Natural killer cell (primary cell): ENCODE results near the gene KIF12. TPM values are rescaled to one million over a fixed set of nuclear protein-coding genes. Genes with fewer than 3 reads are reported as not detected.

Experiments used
- ATAC-seq, 3 donors: fragments of 150-1000 bp in 2 of 3; fragments of 200-7000 bp in 1 of 3; cut with Tn5 transposase; 1 replicate in 1 of 3; 2 replicates in 2 of 3; pipeline ENCODE4 v1.10.0; 2021; ENCODE audit warnings: mild to moderate bottlenecking in 2 of 3, moderate library complexity in 2 of 3
- DNase-seq, 2 donors: peaks; one replicate each; pipeline versions ENCODE4 v3.0.0 to v3.0.0-alpha.2; 2013 to 2021; ENCODE audit warnings: mixed read lengths in 1 of 2
- H3K27ac ChIP-seq: one replicate; pipeline ENCODE4 v1.5.1; 2013; ENCODE audit warnings: mild to moderate bottlenecking, low read length
- H3K27me3 ChIP-seq: one replicate; pipeline ENCODE4 v1.6.1; 2013; ENCODE audit warnings: low read length; ENCODE audit not compliant: control insufficient read depth, insufficient read depth
- H3K36me3 ChIP-seq: one replicate; pipeline ENCODE4 v1.6.1; 2013; ENCODE audit warnings: low read length; ENCODE audit not compliant: control insufficient read depth, insufficient read depth
- H3K4me1 ChIP-seq: one replicate; pipeline ENCODE4 v1.6.1; 2013; ENCODE audit warnings: low read length; ENCODE audit not compliant: control insufficient read depth, insufficient read depth
- H3K4me3 ChIP-seq: one replicate; pipeline ENCODE4 v1.5.1; 2013; ENCODE audit warnings: low read length
- H3K9me3 ChIP-seq: one replicate; pipeline ENCODE4 v1.6.1; 2013; ENCODE audit warnings: low read length; ENCODE audit not compliant: control insufficient read depth, insufficient read depth
- H3K27ac Mint-ChIP-seq, 2 donors: one replicate each; pipeline ENCODE4 v1.8.0; 2022; ENCODE audit warnings: mild to moderate bottlenecking in 2 of 2, mixed read lengths in 2 of 2, moderate library complexity in 1 of 2
- H3K27me3 Mint-ChIP-seq, 2 donors: one replicate each; pipeline ENCODE4 v1.8.0; 2022; ENCODE audit warnings: low read depth in 2 of 2, mixed read lengths in 2 of 2
- H3K36me3 Mint-ChIP-seq: one replicate; pipeline ENCODE4 v1.8.0; 2022; ENCODE audit warnings: mixed read lengths
- H3K4me1 Mint-ChIP-seq, 2 donors: one replicate each; pipeline ENCODE4 v1.8.0; 2022; ENCODE audit warnings: mixed read lengths in 2 of 2
- H3K4me3 Mint-ChIP-seq: one replicate; pipeline ENCODE4 v1.8.0; 2022; ENCODE audit warnings: mild to moderate bottlenecking, moderate library complexity, mixed read lengths
- H3K9me3 Mint-ChIP-seq, 2 donors: one replicate each; pipeline ENCODE4 v1.8.0; 2022; ENCODE audit warnings: mixed read lengths in 2 of 2
- CTCF ChIP-seq: fragments of 200-600 bp; IDR thresholded peaks from one replicate; pipeline ENCODE4 v1.8.0; 2022; ENCODE audit warnings: antibody characterized with exemption
- WGBS: methylation state at CpG from one replicate; pipeline ENCODE4 v1.1.7; 2013; ENCODE audit warnings: missing lambda C conversion rate; ENCODE audit not compliant: insufficient coverage; 5-methylcytosine and 5-hydroxymethylcytosine counted together
- intact Hi-C: fragments of 100-400 bp; cut with micrococcal nuclease; formaldehyde crosslinking; loops from one replicate; pipeline ENCODE4 v1.14.2; 2022
- total RNA-seq, 4 donors: library from RNA; stranded (reverse); fragments of 120-200 nt in 1 of 4; gene quantifications; one replicate each; pipeline versions ENCODE4 v1.2.3 to v1.2.4, GENCODE V29; 2013 to 2022

KIF12 gene
- total RNA-seq, 3 donors from 2014 or later (not counting 1 experiment from before 2014, with no cell fraction given), result not detected

- Histone ChIP-seq H3K27ac (no peak overlapping the region), H3K4me3 (no peak overlapping the region), H3K9me3 (no peaks in the 10 kb centered on the region), H3K4me1 (no peaks in the 10 kb centered on the region), H3K27me3 (no peaks in the 10 kb centered on the region), H3K36me3 (no peaks in the 10 kb centered on the region)
- TF ChIP-seq CTCF, result no peak
- no peak overlapping the region for H3K4me3 Mint-ChIP-seq
- H3K27me3 Mint-ChIP-seq, result peaks cover 15 to 24% of the 10 kb centered on the region in 2 donors
- no peaks in the 10 kb centered on the region for H3K9me3 Mint-ChIP-seq
- intact Hi-C loops, result no loop called here
- H3K36me3 Mint-ChIP-seq, result no peaks in the 10 kb centered on the region
- H3K27ac Mint-ChIP-seq, result no peak overlapping the region
- ATAC-seq (no peak), DNase-seq (no peak)
- WGBS, result 82% methylated on average over 7 of the region's 8 CpGs
- H3K4me1 Mint-ChIP-seq, result peaks cover 0 to 5% of the 10 kb centered on the region in 2 donors
These were observed 39.9 kb downstream of the KIF12 start for GRCh38 chr9:114059047-114059803.

GRCh38 chr9:114058688-114059046 is 40.4 kb downstream of the KIF12 start:
- Histone ChIP-seq H3K4me3 (no peak overlapping the region), H3K9me3 (no peaks in the 10 kb centered on the region), H3K27me3 (no peaks in the 10 kb centered on the region), H3K4me1 (no peaks in the 10 kb centered on the region), H3K36me3 (no peaks in the 10 kb centered on the region), H3K27ac (no peak overlapping the region)
- Mint-ChIP-seq H3K9me3 (no peaks in the 10 kb centered on the region), H3K4me1 (peaks cover 0 to 5% of the 10 kb centered on the region in 2 donors), H3K27ac (no peak overlapping the region), H3K36me3 (no peaks in the 10 kb centered on the region), H3K27me3 (peaks cover 13 to 20% of the 10 kb centered on the region in 2 donors), H3K4me3 (no peak overlapping the region)
- no peak for ATAC-seq
- intact Hi-C loops, result no loop called here
- TF ChIP-seq CTCF, result no peak
- DNase-seq, result no peak
- WGBS, result 62% methylated on average over 3 of the region's 4 CpGs

GRCh38 chr9:114057161-114057885 is 41.8 kb downstream of the KIF12 start:
- no peaks in the 10 kb centered on the region for H3K36me3 ChIP-seq
- peaks cover 3 to 6% of the 10 kb centered on the region in 2 donors for H3K27me3 Mint-ChIP-seq
- no peak overlapping the region for H3K4me3 ChIP-seq
- WGBS, result 91% methylated on average over 7 of the region's 7 CpGs
- DNase-seq (no peak), ATAC-seq (no peak)
- intact Hi-C loops, result no loop called here
- no peaks in the 10 kb centered on the region for H3K9me3 ChIP-seq
- TF ChIP-seq CTCF, result no peak
- H3K4me3 Mint-ChIP-seq, result no peak overlapping the region
- H3K4me1 ChIP-seq, result no peaks in the 10 kb centered on the region
- H3K27ac ChIP-seq, result no peak overlapping the region
- peaks cover 0 to 5% of the 10 kb centered on the region in 2 donors for H3K4me1 Mint-ChIP-seq
- H3K27me3 ChIP-seq, result no peaks in the 10 kb centered on the region
- H3K27ac Mint-ChIP-seq, result no peak overlapping the region
- H3K9me3 Mint-ChIP-seq, result no peaks in the 10 kb centered on the region
- H3K36me3 Mint-ChIP-seq, result no peaks in the 10 kb centered on the region
